Kidney (tissue), 14 donors: Measurements from ENCODE around the gene CTAGE9. TPM values are rescaled to one million over a fixed set of nuclear protein-coding genes. Genes with fewer than 3 reads are reported as not detected.
A peak's percentile ranks its signal among the peaks of the same experiment; 100 is the strongest.

Experiments
- DNase-seq, 5 donors: peaks; one replicate each; pipeline ENCODE4 v3.0.0-alpha.2; 2013 to 2020
- FAIRE-seq: peaks from 2 replicates; lab custom pipeline; 2012; peaks lifted over from hg19 to GRCh38; lab: Jason Lieb, UNC
- H3K27ac ChIP-seq, 2 donors: one replicate each; pipeline ENCODE4 v1.7.0; 2013; ENCODE audit warnings: low read depth in 2 of 2, low read length in 2 of 2, inconsistent platforms in 1 of 2
- H3K27me3 ChIP-seq: one replicate; pipeline ENCODE4 v1.7.1; 2013; ENCODE audit warnings: low read length, inconsistent platforms; ENCODE audit not compliant: control insufficient read depth, insufficient read depth
- H3K36me3 ChIP-seq, 3 donors: one replicate each; pipeline versions ENCODE4 v1.7.0 to v1.7.1; 2013; ENCODE audit warnings: low read length in 3 of 3, control low read depth in 1 of 3, inconsistent platforms in 1 of 3; ENCODE audit not compliant: insufficient read depth in 3 of 3, control insufficient read depth in 2 of 3
- H3K4me1 ChIP-seq, 3 donors: one replicate each; pipeline versions ENCODE4 v1.7.0 to v1.7.1; 2013; ENCODE audit warnings: low read length in 3 of 3, inconsistent platforms in 1 of 3, low read depth in 1 of 3; ENCODE audit not compliant: control insufficient read depth in 2 of 3, insufficient read depth in 2 of 3
- H3K4me3 ChIP-seq, 3 donors: one replicate each; pipeline versions ENCODE4 v1.7.0 to v1.8.1; 2013; ENCODE audit warnings: low read length in 3 of 3, control low read depth in 1 of 3, inconsistent platforms in 1 of 3
- H3K9ac ChIP-seq, 3 donors: one replicate each; pipeline versions ENCODE4 v1.7.0 to v1.7.1; 2013; ENCODE audit warnings: low read length in 3 of 3, control low read depth in 1 of 3, inconsistent platforms in 1 of 3
- H3K9me3 ChIP-seq, 3 donors: one replicate each; pipeline versions ENCODE4 v1.7.0 to v1.7.1; 2013; ENCODE audit warnings: low read length in 3 of 3, control low read depth in 1 of 3, inconsistent platforms in 1 of 3; ENCODE audit not compliant: control insufficient read depth in 2 of 3, insufficient read depth in 1 of 3
- CTCF ChIP-seq: IDR thresholded peaks from 3 replicates; pipeline ENCODE4 v1.5.1; 2012; ENCODE audit warnings: mild to moderate bottlenecking, moderate library complexity, borderline replicate concordance; ENCODE audit not compliant: insufficient read depth; ENCODE audit errors: extremely low read depth
- intact Hi-C: fragments of 100-400 bp; cut with DNase I; formaldehyde crosslinking; loops from one replicate; pipeline ENCODE4 v1.11.1; 2022
- polyA plus RNA-seq: library from polyadenylated mRNA; stranded (reverse); fragments of 350-450 nt; fragmentation: Illumina TruSeq; extraction: RNeasy Lipid Tissue Mini Kit (QIAGEN cat#74804); gene quantifications from one replicate; pipeline ENCODE4 v1.2.3, GENCODE V29; 2014; ENCODE audit warnings: low read depth, low replicate concordance; ENCODE audit not compliant: insufficient read depth
- total RNA-seq: library from RNA; stranded (reverse); fragmentation: NEBNext Ultra II Directional; extraction: Animal tissue kit (Norgen Biotek cat#: 25700); gene quantifications from one replicate; pipeline ENCODE4 v1.2.1, GENCODE V29; 2021
- donor health status: control.
- donor health status: control.
- donor health status: control.
- donor health status: control.
- donor health status: control.
- donor health status: DM: yes; HTN: yes; CAD: no.
- donor health status: Normal renal cell carcinoma (clear cell type).

The CTAGE9 gene
- total and polyA plus RNA-seq, 2 donors from 2014 or later: not detected

- DNase-seq (no peak), FAIRE-seq (no peak)
- H3K4me1 ChIP-seq: no peaks in the 10 kb centered on the region
- peaks cover 0 to 4% (median 0%) of the 10 kb centered on the region in 3 donors for H3K36me3 ChIP-seq
- H3K9ac ChIP-seq: no peak overlapping the region
- no peak for TF ChIP-seq CTCF
- no peak overlapping the region for H3K4me3 ChIP-seq
- intact Hi-C loops: no loop called here
- no peak overlapping the region for H3K27ac ChIP-seq
- no peaks in the 10 kb centered on the region for H3K9me3 ChIP-seq
- no peaks in the 10 kb centered on the region for H3K27me3 ChIP-seq
Observed at GRCh38 chr6:131685266-131685780, 25.5 kb downstream of the CTAGE9 start.

DNA sequence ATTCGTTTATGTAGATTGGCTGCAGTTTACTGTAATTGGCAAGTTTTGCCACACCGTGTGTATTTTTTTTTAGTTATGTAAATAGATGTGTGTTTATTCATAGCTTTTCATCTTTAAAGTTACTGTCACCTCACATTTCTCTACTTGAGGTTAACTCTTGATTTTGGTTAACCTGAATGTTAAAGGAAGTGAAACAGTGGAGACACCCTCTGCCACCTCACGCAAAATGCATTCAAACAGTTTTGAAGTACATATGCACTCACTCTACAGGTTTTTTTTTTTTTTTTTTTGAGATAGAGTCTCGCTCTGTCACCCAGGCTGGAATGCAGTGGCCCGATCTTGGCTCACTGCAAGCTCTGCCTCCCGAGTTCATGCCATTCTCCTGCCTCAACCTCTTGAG is 27.3 kb downstream of the CTAGE9 start:
- Histone ChIP-seq H3K36me3 (peaks cover 0 to 4% (median 0%) of the 10 kb centered on the region in 3 donors), H3K27ac (no peak overlapping the region), H3K4me3 (no peak overlapping the region), H3K27me3 (no peaks in the 10 kb centered on the region), H3K4me1 (no peaks in the 10 kb centered on the region), H3K9ac (no peak overlapping the region), H3K9me3 (no peaks in the 10 kb centered on the region)
- DNase-seq: no peak
- no peak for TF ChIP-seq CTCF
- intact Hi-C loops: no loop called here
- FAIRE-seq: no peak

GRCh38 chr6:131682442-131682841 is 28.4 kb downstream of the CTAGE9 start:
- no peak overlapping the region for H3K4me3 ChIP-seq
- no peaks in the 10 kb centered on the region for H3K4me1 ChIP-seq
- DNase-seq: peak in 1 of 5 donors; percentile 13
- no peaks in the 10 kb centered on the region for H3K9me3 ChIP-seq
- H3K9ac ChIP-seq: no peak overlapping the region
- no peak for TF ChIP-seq CTCF
- H3K36me3 ChIP-seq: peaks cover 0 to 4% (median 0%) of the 10 kb centered on the region in 3 donors
- H3K27ac ChIP-seq: no peak overlapping the region
- intact Hi-C loops: no loop called here
- FAIRE-seq: no peak
- H3K27me3 ChIP-seq: no peaks in the 10 kb centered on the region

- DNase-seq (no peak), FAIRE-seq (no peak)
- no peak overlapping the region for H3K27ac ChIP-seq
- no peaks in the 10 kb centered on the region for H3K4me1 ChIP-seq
- intact Hi-C loops: no loop called here
- no peaks in the 10 kb centered on the region for H3K27me3 ChIP-seq
- H3K4me3 ChIP-seq: no peak overlapping the region
- H3K9me3 ChIP-seq: no peaks in the 10 kb centered on the region
- H3K36me3 ChIP-seq: peaks cover 0 to under 1% (median 0%) of the 10 kb centered on the region in 3 donors
- no peak overlapping the region for H3K9ac ChIP-seq
- TF ChIP-seq CTCF: no peak
Observed at GRCh38 chr6:131681585-131681984, 29.2 kb downstream of the CTAGE9 start.
